Heart right ventricle (tissue), 16 donors: ENCODE measurements around the gene PET117. TPM values are rescaled to one million over a fixed set of nuclear protein-coding genes. Genes with fewer than 3 reads are reported as not detected.

Experiments
- ATAC-seq, 8 donors: fragments of 200-7000 bp; cut with Tn5 transposase; one replicate each; pipeline ENCODE4 v1.9.1; 2020; ENCODE audit warnings: mild to moderate bottlenecking in 8 of 8, moderate library complexity in 8 of 8, moderate number of reproducible peaks in 1 of 8
- DNase-seq, 2 donors: peaks; one replicate each; pipeline ENCODE4 v3.0.0-alpha.2; 2020
- H3K27ac ChIP-seq, 10 donors: fragments of 200-600 bp; sonication (generic) in 2 of 10; one replicate each; pipeline versions ENCODE4 v1.5.0 to v1.8.0; 2020 to 2022; ENCODE audit warnings: mild to moderate bottlenecking in 3 of 10
- H3K27me3 ChIP-seq, 7 donors: fragments of 200-600 bp; one replicate each; pipeline ENCODE4 v1.8.0; 2021 to 2022; ENCODE audit warnings: mild to moderate bottlenecking in 2 of 7
- H3K36me3 ChIP-seq, 9 donors: fragments of 200-600 bp; sonication (generic) in 1 of 9; one replicate each; pipeline versions ENCODE4 v1.5.0 to v1.8.0; 2020 to 2022; ENCODE audit warnings: mild to moderate bottlenecking in 2 of 9
- H3K4me1 ChIP-seq, 9 donors: fragments of 200-600 bp; sonication (generic) in 1 of 9; one replicate each; pipeline versions ENCODE4 v1.5.0 to v1.8.0; 2020 to 2022; ENCODE audit warnings: mild to moderate bottlenecking in 4 of 9
- H3K4me3 ChIP-seq, 10 donors: fragments of 200-600 bp; sonication (generic) in 2 of 10; one replicate each; pipeline versions ENCODE4 v1.5.0 to v1.8.0; 2020 to 2022; ENCODE audit warnings: mild to moderate bottlenecking in 7 of 10, moderate library complexity in 2 of 10
- H3K9me3 ChIP-seq, 11 donors: fragments of 200-600 bp in 10 of 11; sonication (generic) in 2 of 11; one replicate each; pipeline versions ENCODE4 v1.5.0 to v1.8.0; 2013 to 2022; ENCODE audit warnings: mild to moderate bottlenecking in 2 of 11, control low read depth in 1 of 11, moderate library complexity in 1 of 11
- WGBS, 2 donors: extraction: QIAGEN DNeasy Blood & Tissue Kit; methylation state at CpG; one replicate each; pipeline ENCODE4 v1.1.7; 2013; ENCODE audit warnings: inconsistent platforms in 1 of 2; 5-methylcytosine and 5-hydroxymethylcytosine counted together
- intact Hi-C, 10 donors: fragments of 100-400 bp; cut with DNase I; formaldehyde crosslinking; loops; one replicate each; pipeline versions ENCODE4 v1.11.1 to v1.14.2; 2022
- polyA plus RNA-seq, 2 donors: library from polyadenylated mRNA; stranded (reverse); fragments of 200-250 nt; gene quantifications; one replicate each; pipeline ENCODE4 v1.2.3, GENCODE V29; 2013
- total RNA-seq, 10 donors: library from RNA; stranded (reverse); fragmentation: NEBNext Ultra II Directional in 3 of 10; extraction: Animal tissue kit (Norgen Biotek cat#: 25700) in 3 of 10; gene quantifications; one replicate each; pipeline versions ENCODE4 v1.2.1 to v1.2.4, GENCODE V29; 2021 to 2023
- TF ChIP-seq, protein P1 (sequence below), 9 donors: fragments of 200-600 bp; sonication (generic) in 2 of 9; IDR thresholded peaks; one replicate each; pipeline versions ENCODE4 v1.5.0 to v1.8.0; 2021 to 2022; ENCODE audit warnings: antibody characterized with exemption in 9 of 9, mild to moderate bottlenecking in 5 of 9, moderate library complexity in 1 of 9
- donor health status: Arrhythmogenic right ventricular cardiomyopathy.
- donor health status: ischemic (EF 13 %, LVEDD 7.1; RV severe dilation, severe dysfunction).
- donor health status: healthy with polysubstance abuse.
- donor health status: DM: no; HTN: yes; CAD: no.
- donor health status: DM: no; HTN: no; CAD: no.
- donor health status: ischemic (EF 25% LVEDD 6.9; RV normal size, moderate dysfunction).
- donor health status: ischemic (EF 25% LVEDD 5.7; RV mildly dilated, moderate dysfunction).
- donor health status: healthy.
- donor health status: DM: yes; HTN: yes; CAD: no.
- donor health status: Ischemic cardiomyopathy.
- donor health status: ischemic (EF 35%, LVEDD 5.7; RV mildly dilated, moderate dysfunction).
- donor health status: nonischemic (EF 11% LVEDD 7.7; RV severe dilation, severe dysfunction).
- donor health status: DM: yes; HTN: yes; CAD: no.
- donor health status: PGD.
- donor health status: ischemic (EF 29% LVEDD 5.4; RV normal size, mild dysfunction).
- donor health status: nonischemic (EF 23%, LVEDD 6.1; RV moderate dilation, normal function).

Gene PET117
- total and polyA plus RNA-seq, 12 donors, result 8.9 to 15.8 (median 12.0) TPM

DNA sequence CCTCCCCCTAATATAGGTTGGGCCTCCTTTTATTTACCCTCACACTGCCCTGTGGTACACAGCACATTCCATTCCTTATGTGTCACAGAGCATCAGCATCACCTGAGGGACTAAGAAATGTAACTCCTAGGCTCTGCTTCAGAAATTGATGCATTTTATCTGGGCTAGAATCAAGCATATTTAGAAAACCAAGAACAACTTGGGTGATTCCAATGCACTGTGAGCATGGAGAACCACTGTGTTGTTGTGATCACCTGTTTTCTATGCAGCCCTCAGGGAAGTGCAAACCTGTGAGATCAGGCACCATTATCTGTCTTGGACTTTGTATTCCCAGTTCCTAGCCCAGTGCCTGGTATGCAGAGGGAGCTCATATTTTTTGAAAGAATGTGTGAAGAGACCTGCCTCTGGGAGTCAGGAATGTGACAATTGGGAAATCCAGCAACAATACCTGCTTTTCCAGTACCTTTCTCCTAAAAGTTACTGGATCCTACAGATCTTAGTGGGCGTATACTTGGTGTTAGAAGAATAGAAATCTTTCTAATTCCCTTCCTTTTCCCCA, 7.0 kb downstream of the PET117 start:
- intact Hi-C loops, result no loop called here

DNA sequence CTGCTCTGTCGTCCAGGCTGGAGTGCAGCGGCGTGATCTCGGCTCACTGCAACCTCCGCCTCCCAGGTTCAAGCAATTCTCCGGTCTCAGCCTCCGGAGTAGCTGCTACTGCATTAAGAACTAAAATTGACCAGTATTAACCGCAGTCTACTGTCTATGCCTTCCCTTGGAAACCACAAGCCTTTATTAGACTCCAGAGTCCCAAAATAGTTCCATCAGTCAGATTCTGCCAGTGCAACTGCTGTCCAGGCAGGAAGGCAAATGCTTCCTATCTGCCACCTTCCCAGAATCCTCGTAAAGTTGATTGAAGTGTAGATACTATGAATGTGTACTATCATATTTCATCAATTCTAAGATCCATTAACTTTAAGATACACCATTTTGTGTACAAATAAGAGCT, 16.7 kb downstream of the PET117 start:
- Histone ChIP-seq H3K4me1 (no peaks in the 10 kb centered on the region), H3K27me3 (no peaks in the 10 kb centered on the region), H3K27ac (no peak overlapping the region), H3K36me3 (peaks cover 0 to 83% (median 17%) of the 10 kb centered on the region in 9 donors), H3K4me3 (no peak overlapping the region), H3K9me3 (no peaks in the 10 kb centered on the region)
- ATAC-seq (peak in 1 of 8 donors; percentile 44), DNase-seq (no peak)
- intact Hi-C loops, result no loop called here
- TF ChIP-seq, protein P1, sequence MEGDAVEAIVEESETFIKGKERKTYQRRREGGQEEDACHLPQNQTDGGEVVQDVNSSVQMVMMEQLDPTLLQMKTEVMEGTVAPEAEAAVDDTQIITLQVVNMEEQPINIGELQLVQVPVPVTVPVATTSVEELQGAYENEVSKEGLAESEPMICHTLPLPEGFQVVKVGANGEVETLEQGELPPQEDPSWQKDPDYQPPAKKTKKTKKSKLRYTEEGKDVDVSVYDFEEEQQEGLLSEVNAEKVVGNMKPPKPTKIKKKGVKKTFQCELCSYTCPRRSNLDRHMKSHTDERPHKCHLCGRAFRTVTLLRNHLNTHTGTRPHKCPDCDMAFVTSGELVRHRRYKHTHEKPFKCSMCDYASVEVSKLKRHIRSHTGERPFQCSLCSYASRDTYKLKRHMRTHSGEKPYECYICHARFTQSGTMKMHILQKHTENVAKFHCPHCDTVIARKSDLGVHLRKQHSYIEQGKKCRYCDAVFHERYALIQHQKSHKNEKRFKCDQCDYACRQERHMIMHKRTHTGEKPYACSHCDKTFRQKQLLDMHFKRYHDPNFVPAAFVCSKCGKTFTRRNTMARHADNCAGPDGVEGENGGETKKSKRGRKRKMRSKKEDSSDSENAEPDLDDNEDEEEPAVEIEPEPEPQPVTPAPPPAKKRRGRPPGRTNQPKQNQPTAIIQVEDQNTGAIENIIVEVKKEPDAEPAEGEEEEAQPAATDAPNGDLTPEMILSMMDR (IDR thresholded peaks at IDR 0.05), result no peak
- WGBS, 2 donors, result 92 to 94% methylated on average over 9 of the region's 9 CpGs

More for the DNA sequence above, 7.0 kb downstream of the PET117 start:
- TF ChIP-seq, protein P1 (IDR thresholded peaks at IDR 0.05), result no peak
- peaks cover 0 to 75% (median 5%) of the 10 kb centered on the region in 9 donors for H3K36me3 ChIP-seq
- ATAC-seq (no peak), DNase-seq (no peak)
- no peaks in the 10 kb centered on the region for H3K9me3 ChIP-seq
- no peaks in the 10 kb centered on the region for H3K27me3 ChIP-seq
- H3K4me1 ChIP-seq, result peaks cover 0 to 16% (median 5%) of the 10 kb centered on the region in 9 donors
- H3K4me3 ChIP-seq, result no peak overlapping the region
- 97 to 99% methylated on average over 1 of the region's 1 CpG for WGBS, 2 donors
- H3K27ac ChIP-seq, result no peak overlapping the region

DNA sequence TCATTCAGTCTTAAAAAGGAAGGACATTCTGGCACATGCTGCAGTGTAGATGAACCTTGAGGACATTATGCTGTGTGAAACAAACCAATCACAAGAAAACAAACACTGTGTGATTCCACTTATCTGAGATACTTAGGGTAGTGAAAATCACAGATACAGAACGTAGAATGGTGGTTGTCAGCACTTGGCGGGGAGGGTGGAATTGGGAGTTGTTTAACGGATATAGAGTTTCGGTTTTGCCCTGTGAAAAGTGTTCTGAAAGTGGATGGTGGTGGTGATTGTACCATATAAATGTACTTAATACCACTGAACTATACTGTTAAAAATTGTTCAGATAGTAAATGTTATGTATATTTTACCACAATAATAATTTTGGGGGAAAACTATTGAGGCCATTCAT, 18.4 kb downstream of the PET117 start:
- Histone ChIP-seq H3K36me3 (peaks cover 0 to 86% (median 23%) of the 10 kb centered on the region in 9 donors), H3K9me3 (no peaks in the 10 kb centered on the region), H3K4me3 (no peak overlapping the region), H3K27ac (no peak overlapping the region), H3K4me1 (no peaks in the 10 kb centered on the region), H3K27me3 (no peaks in the 10 kb centered on the region)
- WGBS, 2 donors, result 93 to 95% methylated on average over 4 of the region's 4 CpGs
- DNase-seq (no peak), ATAC-seq (no peak)
- TF ChIP-seq, protein P1 (IDR thresholded peaks at IDR 0.05), result no peak
- intact Hi-C loops, result no loop called here

DNA sequence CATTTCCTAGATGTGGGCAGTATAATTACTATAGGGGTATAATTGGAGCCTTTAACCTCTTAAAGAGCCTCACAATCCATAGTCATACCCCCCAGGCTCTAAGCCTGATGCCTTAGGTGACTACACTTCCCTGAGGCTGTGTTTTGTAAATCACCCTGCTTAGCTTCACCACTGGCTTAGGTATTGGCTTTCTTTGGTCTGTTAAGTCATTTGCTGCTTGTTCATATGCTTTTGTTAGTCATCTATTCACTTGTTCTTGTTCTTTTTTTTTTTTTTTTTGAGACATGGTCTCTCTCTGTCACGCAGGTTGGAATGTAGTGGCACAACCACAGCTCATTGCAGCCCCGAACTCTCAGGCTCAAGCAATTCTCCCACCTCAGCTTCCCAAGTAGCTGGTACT, 26.7 kb downstream of the PET117 start:
- intact Hi-C loops, result no loop called here
- ATAC-seq, result no peak
- no peak for DNase-seq
- Histone ChIP-seq H3K4me1 (peaks cover 0 to 21% (median 0%) of the 10 kb centered on the region in 9 donors), H3K4me3 (no peak overlapping the region), H3K27me3 (no peaks in the 10 kb centered on the region), H3K36me3 (peaks cover 0 to 80% (median 19%) of the 10 kb centered on the region in 9 donors), H3K27ac (no peak overlapping the region), H3K9me3 (no peaks in the 10 kb centered on the region)
- WGBS, 2 donors, result 94 to 96% methylated on average over 2 of the region's 2 CpGs
- TF ChIP-seq, protein P1 (IDR thresholded peaks at IDR 0.05), result no peak
